IPS DF 19.7 (cell line): ENCODE measurements around the gene WTIP.
"Not testable (repeated sequence)": the region's sequence is repeated elsewhere in the genome, so short reads cannot be mapped to it uniquely, and the experiment has no call there.

Experiments
- DNase-seq: peaks from one replicate; pipeline ENCODE4 v3.0.0-alpha.2; 2013; ENCODE audit warnings: low read depth, low spot score

The WTIP gene

GRCh38 chr19:34478496-34478895 is 3.1 kb upstream of the WTIP start:
- DNase-seq, result not testable (repeated sequence)

GRCh38 chr19:34479396-34479795 is 2.2 kb upstream of the WTIP start:
- DNase-seq, result no peak

GRCh38 chr19:34480491-34480890 is 1.1 kb upstream of the WTIP start:
- DNase-seq, result no peak

- no peak for DNase-seq
Observed at GRCh38 chr19:34481861-34482379, 362 bp downstream of the WTIP start.

GRCh38 chr19:34482380-34483250 is 1.1 kb downstream of the WTIP start:
- no peak for DNase-seq

GRCh38 chr19:34484328-34484727 is 2.8 kb downstream of the WTIP start:
- DNase-seq, result no peak

GRCh38 chr19:34485831-34486230 is 4.3 kb downstream of the WTIP start:
- DNase-seq, result no peak

GRCh38 chr19:34487651-34488051 is 6.1 kb downstream of the WTIP start:
- DNase-seq, result no peak

- DNase-seq, result no peak
Observed at GRCh38 chr19:34489175-34489574, 7.6 kb downstream of the WTIP start.

- no peak for DNase-seq
Observed at GRCh38 chr19:34490141-34490766, 8.7 kb downstream of the WTIP start.

GRCh38 chr19:34493038-34493648 is 11.6 kb downstream of the WTIP start:
- DNase-seq, result no peak

- DNase-seq, result no peak
Observed at GRCh38 chr19:34493649-34494044, 12.1 kb downstream of the WTIP start.

GRCh38 chr19:34494601-34495000 is 13.0 kb downstream of the WTIP start:
- no peak for DNase-seq

- DNase-seq, result no peak
Observed at GRCh38 chr19:34495416-34495815, 13.9 kb downstream of the WTIP start.

GRCh38 chr19:34497112-34497805 is 15.7 kb downstream of the WTIP start:
- no peak for DNase-seq

GRCh38 chr19:34499155-34499834 is 17.7 kb downstream of the WTIP start:
- no peak for DNase-seq

GRCh38 chr19:34500656-34501120 is 19.1 kb downstream of the WTIP start:
- DNase-seq, result no peak

- DNase-seq, result peak; percentile 50
Observed at GRCh38 chr19:34501339-34502320, 20.1 kb downstream of the WTIP start.

- DNase-seq, result no peak
Observed at GRCh38 chr19:34502582-34503411, 21.2 kb downstream of the WTIP start.
